SK-N-SH (cell line): ENCODE measurements around the gene PDE9A. TPM values are rescaled to one million over a fixed set of nuclear protein-coding genes. Genes with fewer than 3 reads are reported as not detected.

Experiments used
- CTCF ChIA-PET: fragments of 300-600, 350-600 bp; formaldehyde crosslinking; extraction: SDS; loops from one replicate; lab custom pipeline; 2021; lab: Yijun Ruan, JAX
- POLR2A ChIA-PET: fragments of 350-600 bp; sonication (Branson Sonifier 250); formaldehyde crosslinking; extraction: SDS; loops from one replicate; lab custom pipeline; 2020; ENCODE audit warnings: antibody characterized with exemption, inconsistent platforms; lab: Yijun Ruan, JAX
- DNase-seq: peaks from one replicate; pipeline ENCODE4 v3.0.0; 2012
- H2AFZ ChIP-seq: fragments of 200-600 bp; sonication (generic); 2 replicates; pipeline ENCODE4 v1.8.1; 2016; ENCODE audit warnings: antibody characterized with exemption, mild to moderate bottlenecking, low read depth
- H3F3A ChIP-seq: fragments of 200-600 bp; sonication (generic); replicated peaks from 2 replicates; pipeline ENCODE3; 2016; ENCODE audit warnings: antibody characterized with exemption, mild to moderate bottlenecking; ENCODE audit not compliant: insufficient read depth
- H3K27ac ChIP-seq, 2 experiments: fragments of 200-500 bp in 1 of 2; fragments of 200-600 bp in 1 of 2; sonication (Bioruptor generic) in 1 of 2; sonication (generic), shearing (Covaris generic) in 1 of 2; 2 replicates each; pipeline versions ENCODE4 v1.5.1 to v1.6.1; 2014 to 2016; ENCODE audit warnings: low read depth in 2 of 2, inconsistent platforms in 1 of 2, low read length in 1 of 2, mild to moderate bottlenecking in 1 of 2, mixed read lengths in 1 of 2
- H3K27me3 ChIP-seq: fragments of 200-600 bp; sonication (generic), shearing (Covaris generic); 2 replicates; pipeline ENCODE4 v1.6.1; 2016; ENCODE audit warnings: mixed run types; ENCODE audit not compliant: insufficient read depth
- H3K36me3 ChIP-seq, 2 experiments: fragments of 200-500 bp in 1 of 2; fragments of 200-600 bp in 1 of 2; sonication (Bioruptor generic) in 1 of 2; sonication (generic) in 1 of 2; replicated peaks in 1 of 2; 2 replicates each; pipeline versions ENCODE3 to v1.5.1; 2014 to 2016; ENCODE audit warnings: low read length in 1 of 2, mild to moderate bottlenecking in 1 of 2; ENCODE audit not compliant: insufficient read depth in 2 of 2, control insufficient read depth in 1 of 2
- H3K4me1 ChIP-seq, 2 experiments: fragments of 200-500 bp in 1 of 2; fragments of 200-600 bp in 1 of 2; sonication (Bioruptor generic) in 1 of 2; sonication (generic), shearing (Covaris generic) in 1 of 2; 2 replicates each; pipeline versions ENCODE4 v1.5.1 to v1.6.1; 2014 to 2016; ENCODE audit warnings: low read depth in 1 of 2, low read length in 1 of 2, mixed run types in 1 of 2; ENCODE audit not compliant: insufficient read depth in 2 of 2, control insufficient read depth in 1 of 2
- H3K4me2 ChIP-seq: fragments of 200-600 bp; sonication (generic), shearing (Covaris generic); 2 replicates; pipeline ENCODE4 v1.6.1; 2017; ENCODE audit warnings: mixed run types
- H3K4me3 ChIP-seq, 2 experiments: fragments of 200-500 bp in 1 of 2; fragments of 200-600 bp in 1 of 2; sonication (Bioruptor generic) in 1 of 2; sonication (generic), shearing (Covaris generic) in 1 of 2; 2 replicates each; pipeline versions ENCODE4 v1.5.1 to v1.8.1; 2014 to 2016; ENCODE audit warnings: low read depth in 2 of 2, inconsistent platforms in 1 of 2, low read length in 1 of 2, mild to moderate bottlenecking in 1 of 2, mixed read lengths in 1 of 2, moderate library complexity in 1 of 2
- H3K79me2 ChIP-seq: fragments of 200-600 bp; sonication (generic); 2 replicates; pipeline ENCODE4 v1.8.1; 2017; ENCODE audit warnings: mild to moderate bottlenecking; ENCODE audit not compliant: insufficient read depth
- H3K9ac ChIP-seq: fragments of 200-600 bp; sonication (generic); 2 replicates; pipeline ENCODE4 v1.6.1; 2017; ENCODE audit warnings: mixed run types
- H3K9me2 ChIP-seq: fragments of 200-600 bp; sonication (generic); 2 replicates; pipeline ENCODE4 v1.6.1; 2017; ENCODE audit warnings: mixed run types
- H3K9me3 ChIP-seq: fragments of 200-600 bp; sonication (generic); 2 replicates; pipeline ENCODE4 v1.6.1; 2017; ENCODE audit warnings: mixed run types, mild to moderate bottlenecking, moderate library complexity
- H4K20me1 ChIP-seq: fragments of 200-600 bp; sonication (generic); 2 replicates; pipeline ENCODE4 v1.6.1; 2017; ENCODE audit warnings: mild to moderate bottlenecking, mixed run types; ENCODE audit not compliant: insufficient read depth
- CTCF ChIP-seq: fragments of 200-600 bp; sonication (generic); IDR thresholded peaks from 2 replicates; pipeline ENCODE4 v1.6.1; 2017; ENCODE audit warnings: antibody characterized with exemption, mild to moderate bottlenecking, moderate library complexity
- ELF1 ChIP-seq: IDR thresholded peaks from 2 replicates; pipeline ENCODE4 v1.4.0; 2012
- EP300 ChIP-seq, 2 experiments: IDR thresholded peaks; 2 replicates each; pipeline versions ENCODE4 v1.4.0 to v1.6.1; 2012; ENCODE audit warnings: borderline replicate concordance in 1 of 2, low read depth in 1 of 2, low read length in 1 of 2
- EZH2phosphoT487 ChIP-seq: fragments of 200-600 bp; sonication (generic); IDR thresholded peaks from 2 replicates; pipeline ENCODE4 v1.6.1; 2017; ENCODE audit warnings: low read depth, mixed run types, mild to moderate bottlenecking, antibody characterized with exemption, moderate library complexity, borderline replicate concordance
- FOXJ3 ChIP-seq: sonication (generic); formaldehyde crosslinking; IDR thresholded peaks from 2 replicates; pipeline ENCODE4 v1.5.1; 2020; ENCODE audit warnings: mild to moderate bottlenecking, missing genetic modification reagents
- FOXM1 ChIP-seq: IDR thresholded peaks from 2 replicates; pipeline ENCODE4 v1.4.0; 2012; ENCODE audit warnings: low read depth, mild to moderate bottlenecking
- JUND ChIP-seq: IDR thresholded peaks from 2 replicates; pipeline ENCODE4 v1.4.0; 2012
- NFIC ChIP-seq: IDR thresholded peaks from 2 replicates; pipeline ENCODE4 v1.4.0; 2012; ENCODE audit warnings: borderline replicate concordance
- NRF1 ChIP-seq: IDR thresholded peaks from 2 replicates; pipeline ENCODE4 v1.6.1; 2012; ENCODE audit warnings: low read depth, mild to moderate bottlenecking, low read length
- POLR2AphosphoS5 ChIP-seq: IDR thresholded peaks from 2 replicates; pipeline ENCODE4 v1.6.1; 2012; ENCODE audit warnings: low read depth, low read length
- RAD21 ChIP-seq: IDR thresholded peaks from 2 replicates; pipeline ENCODE4 v1.6.1; 2012; ENCODE audit warnings: mild to moderate bottlenecking, low read length
- RFX5 ChIP-seq: IDR thresholded peaks from 2 replicates; pipeline ENCODE4 v1.6.1; 2012; ENCODE audit warnings: mild to moderate bottlenecking, improper control_type of control experiment, low read length
- SIN3A ChIP-seq: IDR thresholded peaks from 2 replicates; pipeline ENCODE4 v1.6.1; 2012; ENCODE audit warnings: low read depth, mild to moderate bottlenecking, low read length, moderate library complexity, borderline replicate concordance
- SMC3 ChIP-seq: IDR thresholded peaks from 2 replicates; pipeline ENCODE4 v1.6.1; 2012; ENCODE audit warnings: low read depth, low read length, improper control_type of control experiment
- TCF12 ChIP-seq: IDR thresholded peaks from 2 replicates; pipeline ENCODE4 v1.4.0; 2012
- TEAD4 ChIP-seq: IDR thresholded peaks from 2 replicates; pipeline ENCODE4 v1.4.0; 2012; ENCODE audit warnings: mild to moderate bottlenecking, borderline replicate concordance; ENCODE audit not compliant: insufficient read depth
- USF2 ChIP-seq: fragments of 150-350 bp; IDR thresholded peaks from 2 replicates; pipeline ENCODE4 v1.6.1; 2017; ENCODE audit warnings: antibody characterized with exemption, low read length, low read depth, borderline replicate concordance
- ZBTB33 ChIP-seq: IDR thresholded peaks from 2 replicates; pipeline ENCODE4 v1.4.0; 2012; ENCODE audit warnings: low read depth, borderline replicate concordance
- WGBS: methylation state at CpG from one replicate; pipeline ENCODE4 v1.1.6; 2017; ENCODE audit warnings: low lambda C conversion rate; 5-methylcytosine and 5-hydroxymethylcytosine counted together
- polyA plus RNA-seq, 3 experiments: library from polyadenylated mRNA; depleted of rRNA; stranded (reverse); fragments of >200 nt; gene quantifications; 2 replicates each; pipeline ENCODE4 v1.2.3, GENCODE V29; 2012

Gene PDE9A
- polyA plus RNA-seq, 1 of the 3 experiments (the other 2 are of a cell fraction) = 0.28 TPM

DNA sequence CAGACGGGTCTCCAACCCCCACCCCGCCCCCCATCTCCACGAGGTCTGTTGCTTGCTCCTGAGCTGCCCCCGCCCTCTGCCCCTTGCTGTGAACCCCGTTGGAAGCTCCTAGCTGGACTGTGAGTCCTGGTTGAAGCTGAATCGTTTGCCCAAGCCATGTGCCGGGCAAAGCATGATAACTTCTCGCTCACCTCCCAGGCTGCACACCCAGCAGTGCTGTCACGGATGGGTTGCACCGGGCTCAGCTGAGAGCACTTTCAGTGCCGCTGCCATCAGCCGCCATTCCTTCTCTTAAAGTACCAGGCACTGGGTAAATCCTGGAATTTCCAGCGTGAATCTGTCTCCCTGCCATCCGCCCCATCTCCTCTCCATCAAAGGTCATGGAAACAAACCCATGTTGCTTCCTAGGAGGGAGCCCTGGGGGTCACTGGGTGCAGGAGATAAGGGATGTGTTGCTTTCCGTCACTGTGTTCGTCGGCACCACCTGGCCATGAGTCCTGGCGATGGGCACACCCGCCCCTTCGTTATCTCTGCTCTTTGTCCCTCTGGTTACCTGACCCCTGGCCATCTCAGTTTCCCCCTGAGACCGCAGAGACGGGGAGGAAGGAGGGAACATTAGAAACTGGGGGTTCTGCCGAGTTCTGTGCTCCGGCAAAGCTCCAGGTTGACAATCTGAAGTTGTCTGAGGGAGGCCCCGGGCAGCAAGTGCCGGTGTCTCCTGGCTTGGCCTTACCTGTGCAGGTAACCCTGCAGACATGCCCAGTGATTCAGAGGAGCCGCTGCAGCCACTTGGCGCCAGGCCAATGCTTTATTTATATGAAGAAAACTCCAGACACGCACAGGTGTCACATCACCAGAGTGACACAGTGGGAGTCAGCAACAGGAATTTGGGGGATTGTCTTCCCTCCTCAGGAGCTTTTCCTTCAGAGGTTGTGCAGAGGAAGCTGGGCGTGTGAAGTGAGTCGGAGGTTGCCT, 2.7 kb downstream of the PDE9A start:
- CTCF ChIA-PET = interaction anchor here (1.6 to 1.7 kb wide), 3 partner anchors 8 to 63 kb away, joined by 4 to 5 read pairs (median 5); no protein-coding TSS in a partner anchor

DNA sequence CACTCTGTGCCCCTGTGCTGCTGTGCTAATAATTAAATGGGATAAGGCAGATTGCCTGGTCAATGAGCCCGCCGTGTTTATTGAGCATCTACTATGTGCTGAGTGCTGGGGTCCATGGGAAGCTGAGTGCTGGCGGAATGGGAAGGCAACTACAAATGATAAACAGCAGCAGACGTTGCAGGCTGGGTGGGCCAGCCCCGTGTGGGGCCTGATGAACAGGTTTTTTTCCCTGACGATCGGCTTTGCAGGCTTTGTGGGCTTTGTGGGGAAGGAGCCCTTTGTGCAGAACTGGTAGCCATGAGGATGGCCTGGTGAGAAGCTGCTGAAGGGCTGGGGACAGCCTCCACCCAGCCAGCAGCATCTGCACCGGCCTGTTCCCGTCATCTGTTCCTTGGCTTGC, 3.5 kb downstream of the PDE9A start:
- no peaks in the 10 kb centered on the region for H3K9me3 ChIP-seq
- H3K79me2 ChIP-seq = no peaks in the 10 kb centered on the region
- no peak overlapping the region for H3K9ac ChIP-seq
- H3F3A ChIP-seq = no peaks in the 10 kb centered on the region
- H3K9me2 ChIP-seq = no peaks in the 10 kb centered on the region
- no peaks in the 10 kb centered on the region for H4K20me1 ChIP-seq
- no peak overlapping the region for H3K4me2 ChIP-seq
- H3K27ac ChIP-seq = no peak overlapping the region
- peaks cover 32% of the 10 kb centered on the region for H3K27me3 ChIP-seq
- no peak overlapping the region for H3K4me3 ChIP-seq
- peaks cover 0 to 30% of the 10 kb centered on the region in 2 experiments; a peak in 1 of 4 replicates for H3K4me1 ChIP-seq
- H3K36me3 ChIP-seq = no peaks in the 10 kb centered on the region
- 68% methylated on average over 9 of the region's 9 CpGs for WGBS
- ChIA-PET CTCF (interaction anchor here (1.0 kb wide), 1 partner anchor 21 kb away, joined by 4 read pairs; no protein-coding TSS in a partner anchor), POLR2A (no interaction called here)
- no peak for DNase-seq
- no peak overlapping the region for H2AFZ ChIP-seq
- TF ChIP-seq FOXM1 (no peak), FOXJ3 (CRISPR knock-in tag) (no peak), NRF1 (no peak), RAD21 (no peak), ZBTB33 (no peak), USF2 (no peak), EZH2phosphoT487 (no peak), NFIC (no peak), CTCF (no peak), SMC3 (no peak), JUND (no peak), TCF12 (no peak), EP300 (IDR thresholded peaks at IDR 0.05; ENCODE audit: borderline replicate concordance in 1 of 2, low read depth in 1 of 2, low read length in 1 of 2) (no peak)

More for the DNA sequence above, 2.7 kb downstream of the PDE9A start:
- POLR2A ChIA-PET = no interaction called here
- peaks cover 0 to 33% of the 10 kb centered on the region in 2 experiments; a peak in 1 of 4 replicates for H3K4me1 ChIP-seq
- H3K27me3 ChIP-seq = peaks cover 35% of the 10 kb centered on the region
- H3K4me2 ChIP-seq = no peak overlapping the region
- no peaks in the 10 kb centered on the region for H3K36me3 ChIP-seq
- no peaks in the 10 kb centered on the region for H3K9me2 ChIP-seq
- no peak for DNase-seq
- H3K9ac ChIP-seq = no peak overlapping the region
- no peak overlapping the region for H3K4me3 ChIP-seq
- no peaks in the 10 kb centered on the region for H4K20me1 ChIP-seq
- no peak overlapping the region for H2AFZ ChIP-seq
- no peaks in the 10 kb centered on the region for H3K79me2 ChIP-seq
- 72% methylated on average over 27 of the region's 31 CpGs for WGBS
- TF ChIP-seq TEAD4 (no peak), ZBTB33 (no peak), NFIC (no peak), SIN3A (no peak), RFX5 (no peak), ELF1 (no peak), POLR2AphosphoS5 (no peak)
- no peaks in the 10 kb centered on the region for H3F3A ChIP-seq
- no peaks in the 10 kb centered on the region for H3K9me3 ChIP-seq
- H3K27ac ChIP-seq = no peak overlapping the region
